ENCODE measurements around the gene SST. TPM values are rescaled to one million over a fixed set of nuclear protein-coding genes. Genes with fewer than 3 reads are reported as not detected.

SST gene
- total and polyA plus RNA-seq, 2 of the 13 experiments (the other 11 are each of a cell fraction or from before 2014, with no cell fraction given), result not detected

- TF ChIP-seq, protein P1, sequence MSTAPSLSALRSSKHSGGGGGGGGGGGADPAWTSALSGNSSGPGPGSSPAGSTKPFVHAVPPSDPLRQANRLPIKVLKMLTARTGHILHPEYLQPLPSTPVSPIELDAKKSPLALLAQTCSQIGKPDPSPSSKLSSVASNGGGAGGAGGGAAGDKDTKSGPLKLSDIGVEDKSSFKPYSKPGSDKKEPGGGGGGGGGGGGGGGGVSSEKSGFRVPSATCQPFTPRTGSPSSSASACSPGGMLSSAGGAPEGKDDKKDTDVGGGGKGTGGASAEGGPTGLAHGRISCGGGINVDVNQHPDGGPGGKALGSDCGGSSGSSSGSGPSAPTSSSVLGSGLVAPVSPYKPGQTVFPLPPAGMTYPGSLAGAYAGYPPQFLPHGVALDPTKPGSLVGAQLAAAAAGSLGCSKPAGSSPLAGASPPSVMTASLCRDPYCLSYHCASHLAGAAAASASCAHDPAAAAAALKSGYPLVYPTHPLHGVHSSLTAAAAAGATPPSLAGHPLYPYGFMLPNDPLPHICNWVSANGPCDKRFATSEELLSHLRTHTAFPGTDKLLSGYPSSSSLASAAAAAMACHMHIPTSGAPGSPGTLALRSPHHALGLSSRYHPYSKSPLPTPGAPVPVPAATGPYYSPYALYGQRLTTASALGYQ (CRISPR knock-in tag; IDR thresholded peaks at IDR 0.05), result peak; percentile 87
- TF ChIP-seq ZNF776 (CRISPR knock-in tag; IDR thresholded peaks at IDR 0.05) (no peak), ZSCAN31 (CRISPR knock-in tag; IDR thresholded peaks at IDR 0.05; ENCODE audit: low read depth) (peak; percentile 72; the same call in 1 of the 2 replicates), SIX4 (CRISPR knock-in tag; IDR thresholded peaks at IDR 0.05) (peak; percentile 86), TERF1 (CRISPR knock-in tag; IDR thresholded peaks at IDR 0.05) (no peak), ZNF75D (CRISPR knock-in tag; IDR thresholded peaks at IDR 0.05; ENCODE audit: borderline replicate concordance) (no peak), MXD4 (CRISPR knock-in tag; IDR thresholded peaks at IDR 0.05) (no peak), ZNF670 (CRISPR knock-in tag; IDR thresholded peaks at IDR 0.05; ENCODE audit: borderline replicate concordance) (peak; percentile 13; the same call in 1 of the 2 replicates), ZNF709 (CRISPR knock-in tag; IDR thresholded peaks at IDR 0.05) (no peak; the same call in 1 of the 2 replicates), ZNF737 (CRISPR knock-in tag; IDR thresholded peaks at IDR 0.05; ENCODE audit: borderline replicate concordance) (no peak), ZNF883 (CRISPR knock-in tag; IDR thresholded peaks at IDR 0.05; ENCODE audit: not compliant biosample characterization) (peak; percentile 52), PPARG (CRISPR knock-in tag; conservative IDR thresholded peaks at IDR 0.05) (peak; percentile 72), REPIN1 (CRISPR knock-in tag; IDR thresholded peaks at IDR 0.05; ENCODE audit: borderline replicate concordance, low read depth) (peak; percentile 90)
- TF ChIP-seq, protein P2, sequence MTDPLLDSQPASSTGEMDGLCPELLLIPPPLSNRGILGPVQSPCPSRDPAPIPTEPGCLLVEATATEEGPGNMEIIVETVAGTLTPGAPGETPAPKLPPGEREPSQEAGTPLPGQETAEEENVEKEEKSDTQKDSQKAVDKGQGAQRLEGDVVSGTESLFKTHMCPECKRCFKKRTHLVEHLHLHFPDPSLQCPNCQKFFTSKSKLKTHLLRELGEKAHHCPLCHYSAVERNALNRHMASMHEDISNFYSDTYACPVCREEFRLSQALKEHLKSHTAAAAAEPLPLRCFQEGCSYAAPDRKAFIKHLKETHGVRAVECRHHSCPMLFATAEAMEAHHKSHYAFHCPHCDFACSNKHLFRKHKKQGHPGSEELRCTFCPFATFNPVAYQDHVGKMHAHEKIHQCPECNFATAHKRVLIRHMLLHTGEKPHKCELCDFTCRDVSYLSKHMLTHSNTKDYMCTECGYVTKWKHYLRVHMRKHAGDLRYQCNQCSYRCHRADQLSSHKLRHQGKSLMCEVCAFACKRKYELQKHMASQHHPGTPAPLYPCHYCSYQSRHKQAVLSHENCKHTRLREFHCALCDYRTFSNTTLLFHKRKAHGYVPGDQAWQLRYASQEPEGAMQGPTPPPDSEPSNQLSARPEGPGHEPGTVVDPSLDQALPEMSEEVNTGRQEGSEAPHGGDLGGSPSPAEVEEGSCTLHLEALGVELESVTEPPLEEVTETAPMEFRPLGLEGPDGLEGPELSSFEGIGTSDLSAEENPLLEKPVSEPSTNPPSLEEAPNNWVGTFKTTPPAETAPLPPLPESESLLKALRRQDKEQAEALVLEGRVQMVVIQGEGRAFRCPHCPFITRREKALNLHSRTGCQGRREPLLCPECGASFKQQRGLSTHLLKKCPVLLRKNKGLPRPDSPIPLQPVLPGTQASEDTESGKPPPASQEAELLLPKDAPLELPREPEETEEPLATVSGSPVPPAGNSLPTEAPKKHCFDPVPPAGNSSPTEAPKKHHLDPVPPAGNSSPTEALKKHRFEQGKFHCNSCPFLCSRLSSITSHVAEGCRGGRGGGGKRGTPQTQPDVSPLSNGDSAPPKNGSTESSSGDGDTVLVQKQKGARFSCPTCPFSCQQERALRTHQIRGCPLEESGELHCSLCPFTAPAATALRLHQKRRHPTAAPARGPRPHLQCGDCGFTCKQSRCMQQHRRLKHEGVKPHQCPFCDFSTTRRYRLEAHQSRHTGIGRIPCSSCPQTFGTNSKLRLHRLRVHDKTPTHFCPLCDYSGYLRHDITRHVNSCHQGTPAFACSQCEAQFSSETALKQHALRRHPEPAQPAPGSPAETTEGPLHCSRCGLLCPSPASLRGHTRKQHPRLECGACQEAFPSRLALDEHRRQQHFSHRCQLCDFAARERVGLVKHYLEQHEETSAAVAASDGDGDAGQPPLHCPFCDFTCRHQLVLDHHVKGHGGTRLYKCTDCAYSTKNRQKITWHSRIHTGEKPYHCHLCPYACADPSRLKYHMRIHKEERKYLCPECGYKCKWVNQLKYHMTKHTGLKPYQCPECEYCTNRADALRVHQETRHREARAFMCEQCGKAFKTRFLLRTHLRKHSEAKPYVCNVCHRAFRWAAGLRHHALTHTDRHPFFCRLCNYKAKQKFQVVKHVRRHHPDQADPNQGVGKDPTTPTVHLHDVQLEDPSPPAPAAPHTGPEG (CRISPR knock-in tag; IDR thresholded peaks at IDR 0.05), result peak; percentile 29; the same call in 1 of the 2 replicates
These were observed 49.6 kb upstream of the SST start (continued) for GRCh38 chr3:187719628-187720336.

All from HepG2 (cell line).